GM12891 (cell line): ENCODE results near the gene SECTM1.

Experiments used
- POLR2A ChIP-seq: IDR thresholded peaks from 2 replicates; pipeline ENCODE4 v1.6.1; 2011; ENCODE audit warnings: low read depth, low read length, control low read depth
- POLR2AphosphoS5 ChIP-seq: IDR thresholded peaks from 2 replicates; pipeline ENCODE4 v1.6.1; 2011; ENCODE audit warnings: low read depth, low read length, control low read depth
- TAF1 ChIP-seq: IDR thresholded peaks from 2 replicates; pipeline ENCODE4 v1.6.1; 2011; ENCODE audit warnings: low read depth, low read length, control low read depth

DNA sequence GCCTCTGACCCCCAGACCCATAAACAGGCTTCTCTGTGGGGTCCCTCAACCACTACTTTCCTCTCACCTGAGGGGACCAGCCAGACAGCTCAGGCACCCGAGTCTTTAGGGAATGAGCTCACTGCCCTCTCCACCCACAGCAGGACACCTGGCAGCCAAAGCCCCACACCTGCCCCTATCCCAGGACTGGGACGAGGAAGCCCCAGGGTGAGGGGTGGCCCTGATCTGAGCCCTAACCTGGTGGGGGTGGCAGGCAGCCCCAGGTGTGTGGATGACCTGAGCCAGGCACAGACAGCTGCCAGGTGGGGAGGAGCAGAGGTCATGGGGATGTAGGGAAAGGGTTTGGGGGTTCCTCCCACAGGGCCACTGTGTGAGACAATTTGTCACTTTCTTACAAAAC is 23.8 kb upstream of the SECTM1 start:
- TF ChIP-seq POLR2AphosphoS5 = no peak
- TF ChIP-seq POLR2A = no peak
- TF ChIP-seq TAF1 = no peak
